Neural progenitor cell (in vitro differentiated cells): Measurements from ENCODE around the gene IDS.
"Not testable (repeated sequence)": the region's sequence is repeated elsewhere in the genome, so short reads cannot be mapped to it uniquely, and the experiment has no call there.

Source experiments
- EZH2 ChIP-seq: fragments of 200-600 bp; sonication (generic); IDR thresholded peaks from 2 replicates; pipeline ENCODE4 v1.6.1; 2017; ENCODE audit warnings: antibody characterized with exemption, mild to moderate bottlenecking, moderate library complexity
- EZH2phosphoT487 ChIP-seq: fragments of 200-600 bp; sonication (generic); IDR thresholded peaks from 2 replicates; pipeline ENCODE4 v1.6.1; 2017; ENCODE audit warnings: antibody characterized with exemption
- TF ChIP-seq, protein P1 (sequence below): fragments of 200-600 bp; sonication (generic); IDR thresholded peaks from 2 replicates; pipeline ENCODE4 v1.5.1; 2017; ENCODE audit warnings: antibody characterized with exemption, mild to moderate bottlenecking

DNA sequence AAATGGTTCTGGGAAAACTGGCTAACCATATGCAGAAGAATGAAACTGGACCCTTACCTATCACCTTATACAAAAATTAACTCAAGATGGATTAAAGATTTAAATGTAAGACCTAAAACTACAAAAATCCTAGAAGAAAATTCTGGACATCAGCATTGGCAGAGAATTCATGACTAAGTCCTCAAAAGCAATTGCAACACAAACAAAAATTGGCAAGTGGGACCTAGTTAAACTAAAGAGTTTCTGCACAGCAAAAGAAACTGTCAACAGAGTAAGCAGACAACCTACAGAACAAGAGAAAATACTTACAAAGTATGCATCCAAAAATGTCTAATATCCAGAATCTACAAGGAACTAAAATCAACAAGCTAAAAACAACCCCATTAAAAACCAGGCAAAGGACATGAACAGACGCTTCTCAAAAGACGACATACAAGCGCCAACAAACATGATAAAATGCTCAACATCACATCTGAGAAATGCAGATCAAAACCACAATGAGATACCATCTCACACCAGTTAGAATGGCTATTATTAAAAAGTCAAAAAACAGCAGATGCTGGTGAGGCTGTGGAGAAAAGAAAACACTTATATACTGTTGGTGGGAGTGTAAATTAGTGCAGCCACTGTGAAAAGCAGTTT is 15.7 kb upstream of the IDS start:
- TF ChIP-seq EZH2, EZH2phosphoT487: not testable (repeated sequence)
- TF ChIP-seq, protein P1, sequence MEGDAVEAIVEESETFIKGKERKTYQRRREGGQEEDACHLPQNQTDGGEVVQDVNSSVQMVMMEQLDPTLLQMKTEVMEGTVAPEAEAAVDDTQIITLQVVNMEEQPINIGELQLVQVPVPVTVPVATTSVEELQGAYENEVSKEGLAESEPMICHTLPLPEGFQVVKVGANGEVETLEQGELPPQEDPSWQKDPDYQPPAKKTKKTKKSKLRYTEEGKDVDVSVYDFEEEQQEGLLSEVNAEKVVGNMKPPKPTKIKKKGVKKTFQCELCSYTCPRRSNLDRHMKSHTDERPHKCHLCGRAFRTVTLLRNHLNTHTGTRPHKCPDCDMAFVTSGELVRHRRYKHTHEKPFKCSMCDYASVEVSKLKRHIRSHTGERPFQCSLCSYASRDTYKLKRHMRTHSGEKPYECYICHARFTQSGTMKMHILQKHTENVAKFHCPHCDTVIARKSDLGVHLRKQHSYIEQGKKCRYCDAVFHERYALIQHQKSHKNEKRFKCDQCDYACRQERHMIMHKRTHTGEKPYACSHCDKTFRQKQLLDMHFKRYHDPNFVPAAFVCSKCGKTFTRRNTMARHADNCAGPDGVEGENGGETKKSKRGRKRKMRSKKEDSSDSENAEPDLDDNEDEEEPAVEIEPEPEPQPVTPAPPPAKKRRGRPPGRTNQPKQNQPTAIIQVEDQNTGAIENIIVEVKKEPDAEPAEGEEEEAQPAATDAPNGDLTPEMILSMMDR, result not testable (repeated sequence)
